ENCODE measurements around the gene OSBPL10.
"Not testable (repeated sequence)": the region's sequence is repeated elsewhere in the genome, so short reads cannot be mapped to it uniquely, and the experiment has no call there.

Gene OSBPL10

GRCh38 chr3:31993843-31994242 is 12.8 kb upstream of the OSBPL10 start:
- DNase-seq (ENCODE audit: low read depth in 2 of 2, low spot score in 1 of 2), result no peak

GRCh38 chr3:31992995-31993394 is 11.9 kb upstream of the OSBPL10 start:
- DNase-seq (ENCODE audit: low read depth in 2 of 2, low spot score in 1 of 2), result not testable (repeated sequence)

- DNase-seq (ENCODE audit: low read depth in 2 of 2, low spot score in 1 of 2), result no peak
These were observed 7.2 kb upstream of the OSBPL10 start for GRCh38 chr3:31988271-31988670.

- DNase-seq (ENCODE audit: low read depth in 2 of 2, low spot score in 1 of 2), result no peak
These were observed 4.8 kb upstream of the OSBPL10 start for GRCh38 chr3:31985831-31986230.

GRCh38 chr3:31984321-31984720 is 3.3 kb upstream of the OSBPL10 start:
- DNase-seq (ENCODE audit: low read depth in 2 of 2, low spot score in 1 of 2), result no peak

- no peak for DNase-seq (ENCODE audit: low read depth in 2 of 2, low spot score in 1 of 2)
These were observed 394 bp downstream of the OSBPL10 start for GRCh38 chr3:31980530-31981205.

GRCh38 chr3:31979001-31979697 is 1.9 kb downstream of the OSBPL10 start:
- no peak for DNase-seq (ENCODE audit: low read depth in 2 of 2, low spot score in 1 of 2)

GRCh38 chr3:31978553-31978952 is 2.5 kb downstream of the OSBPL10 start:
- no peak for DNase-seq (ENCODE audit: low read depth in 2 of 2, low spot score in 1 of 2)

GRCh38 chr3:31977736-31978135 is 3.3 kb downstream of the OSBPL10 start:
- no peak for DNase-seq (ENCODE audit: low read depth in 2 of 2, low spot score in 1 of 2)

GRCh38 chr3:31976302-31976701 is 4.8 kb downstream of the OSBPL10 start:
- DNase-seq (ENCODE audit: low read depth in 2 of 2, low spot score in 1 of 2), result no peak

- DNase-seq (ENCODE audit: low read depth in 2 of 2, low spot score in 1 of 2), result no peak
These were observed 6.1 kb downstream of the OSBPL10 start for GRCh38 chr3:31974964-31975363.

- DNase-seq (ENCODE audit: low read depth in 2 of 2, low spot score in 1 of 2), result no peak
These were observed 6.6 kb downstream of the OSBPL10 start for GRCh38 chr3:31974471-31974870.

- DNase-seq (ENCODE audit: low read depth in 2 of 2, low spot score in 1 of 2), result no peak
These were observed 7.2 kb downstream of the OSBPL10 start for GRCh38 chr3:31973837-31974236.

- no peak for DNase-seq (ENCODE audit: low read depth in 2 of 2, low spot score in 1 of 2)
These were observed 8.0 kb downstream of the OSBPL10 start for GRCh38 chr3:31973081-31973480.

- DNase-seq (ENCODE audit: low read depth in 2 of 2, low spot score in 1 of 2), result no peak
These were observed 9.5 kb downstream of the OSBPL10 start for GRCh38 chr3:31971607-31972006.

- DNase-seq (ENCODE audit: low read depth in 2 of 2, low spot score in 1 of 2), result no peak
These were observed 12.1 kb downstream of the OSBPL10 start for GRCh38 chr3:31968927-31969418.

- DNase-seq (ENCODE audit: low read depth in 2 of 2, low spot score in 1 of 2), result no peak
These were observed 12.6 kb downstream of the OSBPL10 start for GRCh38 chr3:31968369-31968926.

GRCh38 chr3:31967592-31967991 is 13.5 kb downstream of the OSBPL10 start:
- DNase-seq (ENCODE audit: low read depth in 2 of 2, low spot score in 1 of 2), result no peak

GRCh38 chr3:31966978-31967591 is 14.0 kb downstream of the OSBPL10 start:
- no peak for DNase-seq (ENCODE audit: low read depth in 2 of 2, low spot score in 1 of 2)

GRCh38 chr3:31962801-31963205 is 18.3 kb downstream of the OSBPL10 start:
- DNase-seq (ENCODE audit: low read depth in 2 of 2, low spot score in 1 of 2), result no peak

- no peak for DNase-seq (ENCODE audit: low read depth in 2 of 2, low spot score in 1 of 2)
These were observed 20.1 kb downstream of the OSBPL10 start for GRCh38 chr3:31960793-31961431.
